B cell (primary cell): Measurements from ENCODE around the gene CYTIP.

Source experiments
- CTCF ChIP-seq: fragments of 200-600 bp; IDR thresholded peaks from one replicate; pipeline ENCODE4 v1.8.0; 2022; ENCODE audit warnings: antibody characterized with exemption, mild to moderate bottlenecking
- EZH2 ChIP-seq: IDR thresholded peaks from 2 replicates; pipeline ENCODE4 v1.6.1; 2012; ENCODE audit warnings: borderline replicate concordance, low read depth, mild to moderate bottlenecking, moderate library complexity, low read length; ENCODE audit not compliant: insufficient read depth, poor library complexity, severe bottlenecking

GRCh38 chr2:157438863-157439823 is 4.7 kb downstream of the CYTIP start:
- TF ChIP-seq CTCF (no peak), EZH2 (no peak)
